ENCODE measurements around the gene CYP4F8.

DNA sequence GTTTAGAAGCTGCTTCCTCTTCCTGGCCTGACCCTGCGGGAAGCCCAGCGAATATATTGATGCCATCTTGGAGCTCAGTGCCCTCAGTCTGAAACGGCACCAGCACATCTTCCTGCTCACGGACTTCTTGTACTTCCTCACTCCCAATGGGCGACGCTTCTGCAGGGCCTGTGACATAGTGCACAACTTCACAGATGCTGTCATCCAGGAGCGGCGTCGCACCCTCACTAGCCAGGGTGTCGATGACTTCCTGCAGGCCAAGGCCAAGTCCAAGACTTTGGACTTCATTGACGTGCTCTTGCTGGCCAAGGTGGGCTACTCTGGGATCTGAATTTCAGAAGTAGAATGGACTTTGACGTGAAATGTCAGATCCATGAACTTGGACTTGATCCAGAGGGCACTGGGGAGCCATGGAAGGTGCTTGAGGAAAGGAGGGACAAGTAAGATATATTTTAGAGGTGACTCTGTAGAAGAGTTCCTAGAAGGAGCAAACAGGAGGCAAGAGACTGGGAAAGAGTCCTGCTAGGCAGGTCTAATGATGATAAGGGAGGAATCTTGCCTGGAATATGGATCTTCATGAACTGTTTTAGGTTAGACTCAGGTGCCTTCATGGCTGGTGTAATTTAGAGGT is 38.4 kb upstream of the CYP4F8 start:
- TF ChIP-seq, protein P1, sequence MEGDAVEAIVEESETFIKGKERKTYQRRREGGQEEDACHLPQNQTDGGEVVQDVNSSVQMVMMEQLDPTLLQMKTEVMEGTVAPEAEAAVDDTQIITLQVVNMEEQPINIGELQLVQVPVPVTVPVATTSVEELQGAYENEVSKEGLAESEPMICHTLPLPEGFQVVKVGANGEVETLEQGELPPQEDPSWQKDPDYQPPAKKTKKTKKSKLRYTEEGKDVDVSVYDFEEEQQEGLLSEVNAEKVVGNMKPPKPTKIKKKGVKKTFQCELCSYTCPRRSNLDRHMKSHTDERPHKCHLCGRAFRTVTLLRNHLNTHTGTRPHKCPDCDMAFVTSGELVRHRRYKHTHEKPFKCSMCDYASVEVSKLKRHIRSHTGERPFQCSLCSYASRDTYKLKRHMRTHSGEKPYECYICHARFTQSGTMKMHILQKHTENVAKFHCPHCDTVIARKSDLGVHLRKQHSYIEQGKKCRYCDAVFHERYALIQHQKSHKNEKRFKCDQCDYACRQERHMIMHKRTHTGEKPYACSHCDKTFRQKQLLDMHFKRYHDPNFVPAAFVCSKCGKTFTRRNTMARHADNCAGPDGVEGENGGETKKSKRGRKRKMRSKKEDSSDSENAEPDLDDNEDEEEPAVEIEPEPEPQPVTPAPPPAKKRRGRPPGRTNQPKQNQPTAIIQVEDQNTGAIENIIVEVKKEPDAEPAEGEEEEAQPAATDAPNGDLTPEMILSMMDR (IDR thresholded peaks at IDR 0.05), result no peak
- TF ChIP-seq JUND (IDR thresholded peaks at IDR 0.05) (no peak), POLR2AphosphoS5 (IDR thresholded peaks at IDR 0.05; ENCODE audit: low read depth, low read length) (no peak)

Measured in SK-N-SH (cell line).